RKO (cell line): Measurements from ENCODE around the gene SIDT2.

Experiments used
- DNase-seq: peaks from one replicate; pipeline ENCODE4 v3.0.0-alpha.2; 2016; ENCODE audit warnings: low spot score

Gene SIDT2

GRCh38 chr11:117189191-117189940 is 10.8 kb downstream of the SIDT2 start:
- DNase-seq = no peak

DNA sequence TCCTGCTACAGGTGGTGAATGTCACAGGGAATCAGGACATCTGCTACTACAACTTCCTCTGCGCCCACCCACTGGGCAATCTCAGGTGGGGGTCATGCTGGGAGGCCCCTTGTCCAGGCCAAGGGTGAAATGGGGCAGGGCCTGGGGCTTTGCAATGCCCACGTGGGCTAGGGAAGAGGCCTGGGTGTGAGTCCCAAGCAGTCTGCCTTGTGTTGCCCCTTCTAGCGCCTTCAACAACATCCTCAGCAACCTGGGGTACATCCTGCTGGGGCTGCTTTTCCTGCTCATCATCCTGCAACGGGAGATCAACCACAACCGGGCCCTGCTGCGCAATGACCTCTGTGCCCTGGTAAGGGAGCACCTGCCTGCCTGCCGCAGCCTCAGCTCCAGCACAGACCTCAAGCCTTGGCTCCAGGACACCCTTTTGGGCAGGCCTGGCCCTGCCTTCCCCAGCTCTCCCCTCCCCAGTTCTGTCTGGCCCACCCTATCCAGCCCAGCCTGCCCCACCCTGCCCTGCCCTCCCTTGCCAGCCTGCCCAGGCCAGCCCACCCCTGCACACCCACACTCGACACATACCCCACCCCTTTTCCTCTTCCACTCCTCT is 11.5 kb downstream of the SIDT2 start:
- DNase-seq = no peak

DNA sequence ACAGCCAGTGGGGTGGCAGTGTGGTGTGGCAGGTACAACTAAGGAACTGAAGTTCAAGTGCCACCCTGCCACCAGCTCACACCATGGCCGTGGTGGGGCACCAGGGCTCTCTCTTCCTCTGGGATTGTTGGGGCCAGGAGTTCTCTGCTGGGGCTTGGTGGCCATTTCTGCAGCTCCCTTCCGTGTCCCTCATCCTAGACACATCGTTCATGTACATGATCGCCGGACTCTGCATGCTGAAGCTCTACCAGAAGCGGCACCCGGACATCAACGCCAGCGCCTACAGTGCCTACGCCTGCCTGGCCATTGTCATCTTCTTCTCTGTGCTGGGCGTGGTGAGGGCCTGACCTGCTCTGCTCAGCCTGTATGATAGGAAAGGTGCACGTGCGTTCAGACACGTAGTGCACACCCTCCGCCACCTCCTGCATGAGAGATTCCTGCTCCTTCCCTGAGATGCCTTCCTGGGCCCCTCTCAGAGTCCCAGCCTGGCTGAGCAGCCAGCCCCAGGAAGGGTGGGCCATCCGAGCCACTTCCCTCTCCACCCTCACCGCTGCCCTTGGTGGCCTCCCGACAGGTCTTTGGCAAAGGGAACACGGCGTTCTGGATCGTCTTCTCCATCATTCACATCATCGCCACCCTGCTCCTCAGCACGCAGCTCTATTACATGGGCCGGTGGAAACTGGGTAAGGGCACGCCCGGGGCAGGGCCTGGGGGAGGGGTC is 13.3 kb downstream of the SIDT2 start:
- no peak for DNase-seq

GRCh38 chr11:117192401-117192875 is 13.9 kb downstream of the SIDT2 start:
- DNase-seq = no peak

GRCh38 chr11:117193130-117194020 is 14.8 kb downstream of the SIDT2 start:
- no peak for DNase-seq

- DNase-seq = no peak
These were observed 15.7 kb downstream of the SIDT2 start for GRCh38 chr11:117194267-117194666.

GRCh38 chr11:117195258-117195657 is 16.7 kb downstream of the SIDT2 start:
- DNase-seq = no peak

GRCh38 chr11:117195761-117196160 is 17.2 kb downstream of the SIDT2 start:
- no peak for DNase-seq

DNA sequence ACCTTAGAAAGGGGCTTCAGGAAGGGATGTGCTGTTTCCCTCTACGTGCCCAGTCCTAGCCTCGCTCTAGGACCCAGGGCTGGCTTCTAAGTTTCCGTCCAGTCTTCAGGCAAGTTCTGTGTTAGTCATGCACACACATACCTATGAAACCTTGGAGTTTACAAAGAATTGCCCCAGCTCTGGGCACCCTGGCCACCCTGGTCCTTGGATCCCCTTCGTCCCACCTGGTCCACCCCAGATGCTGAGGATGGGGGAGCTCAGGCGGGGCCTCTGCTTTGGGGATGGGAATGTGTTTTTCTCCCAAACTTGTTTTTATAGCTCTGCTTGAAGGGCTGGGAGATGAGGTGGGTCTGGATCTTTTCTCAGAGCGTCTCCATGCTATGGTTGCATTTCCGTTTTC is 18.5 kb downstream of the SIDT2 start:
- no peak for DNase-seq

DNA sequence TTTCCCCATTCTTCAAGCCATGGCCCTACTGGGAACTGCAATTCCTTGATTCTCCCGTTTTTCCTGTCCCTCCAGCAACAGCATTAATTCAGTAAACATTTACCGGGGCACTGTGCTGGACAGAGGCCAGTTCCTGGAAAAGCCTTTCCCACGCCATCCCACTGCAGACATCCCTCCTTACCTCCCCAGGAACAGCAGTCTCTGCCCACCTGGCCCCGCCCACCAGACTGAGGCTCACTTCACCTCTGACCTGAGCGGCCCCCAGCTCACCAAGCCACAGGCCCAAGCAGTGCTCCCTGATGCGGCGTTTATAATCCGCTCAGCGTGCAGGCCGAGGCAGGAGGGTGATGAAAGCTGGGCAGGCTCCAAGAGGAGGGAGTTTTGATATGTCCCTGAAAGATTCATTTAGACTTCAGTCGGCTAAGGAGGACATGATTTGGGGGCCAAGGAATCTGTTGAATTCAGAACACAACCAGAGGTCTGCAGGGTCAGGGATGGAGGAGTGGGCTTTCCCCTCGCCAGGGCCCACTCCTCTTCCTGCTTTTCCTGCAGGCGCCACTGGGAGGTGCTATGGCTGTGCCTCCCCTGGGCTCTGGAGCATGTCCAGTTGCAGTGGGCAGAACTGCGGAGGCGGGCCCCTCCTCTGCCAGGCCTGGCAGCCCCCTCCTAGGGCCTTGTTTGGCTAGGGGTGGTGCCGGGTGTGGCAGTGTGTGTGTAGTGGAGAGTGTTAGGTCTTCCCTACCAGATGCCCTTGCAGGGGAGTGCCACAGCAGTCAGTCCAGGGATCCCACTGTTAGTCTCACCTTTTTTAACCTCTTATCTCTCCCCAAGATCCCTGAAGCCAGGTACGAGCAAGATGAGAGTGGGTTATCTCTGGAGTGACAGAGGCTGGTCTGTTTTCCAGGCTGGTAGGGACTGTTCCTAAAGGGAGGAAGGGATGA is 19.2 kb downstream of the SIDT2 start:
- DNase-seq = no peak

- DNase-seq = no peak
These were observed 20.1 kb downstream of the SIDT2 start for GRCh38 chr11:117198613-117199012.

DNA sequence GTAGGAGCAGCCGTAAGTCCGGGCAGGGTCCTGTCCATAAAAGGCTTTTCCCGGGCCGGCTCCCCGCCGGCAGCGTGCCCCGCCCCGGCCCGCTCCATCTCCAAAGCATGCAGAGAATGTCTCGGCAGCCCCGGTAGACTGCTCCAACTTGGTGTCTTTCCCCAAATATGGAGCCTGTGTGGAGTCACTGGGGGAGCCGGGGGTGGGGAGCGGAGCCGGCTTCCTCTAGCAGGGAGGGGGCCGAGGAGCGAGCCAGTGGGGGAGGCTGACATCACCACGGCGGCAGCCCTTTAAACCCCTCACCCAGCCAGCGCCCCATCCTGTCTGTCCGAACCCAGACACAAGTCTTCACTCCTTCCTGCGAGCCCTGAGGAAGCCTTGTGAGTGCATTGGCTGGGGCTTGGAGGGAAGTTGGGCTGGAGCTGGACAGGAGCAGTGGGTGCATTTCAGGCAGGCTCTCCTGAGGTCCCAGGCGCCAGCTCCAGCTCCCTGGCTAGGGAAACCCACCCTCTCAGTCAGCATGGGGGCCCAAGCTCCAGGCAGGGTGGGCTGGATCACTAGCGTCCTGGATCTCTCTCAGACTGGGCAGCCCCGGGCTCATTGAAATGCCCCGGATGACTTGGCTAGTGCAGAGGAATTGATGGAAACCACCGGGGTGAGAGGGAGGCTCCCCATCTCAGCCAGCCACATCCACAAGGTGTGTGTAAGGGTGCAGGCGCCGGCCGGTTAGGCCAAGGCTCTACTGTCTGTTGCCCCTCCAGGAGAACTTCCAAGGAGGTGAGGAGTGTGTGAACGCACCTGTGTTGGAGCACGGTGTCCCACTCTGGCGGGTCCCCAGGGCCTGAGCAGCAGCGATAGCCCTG is 20.7 kb downstream of the SIDT2 start, which contains the start of gene TAGLN:
TSS of gene TAGLN (plus strand) at position 318 of the 863 bp plus-strand sequence. CDS start 3,644 bp downstream, outside the sequence.
- peak; percentile 72 for DNase-seq

DNA sequence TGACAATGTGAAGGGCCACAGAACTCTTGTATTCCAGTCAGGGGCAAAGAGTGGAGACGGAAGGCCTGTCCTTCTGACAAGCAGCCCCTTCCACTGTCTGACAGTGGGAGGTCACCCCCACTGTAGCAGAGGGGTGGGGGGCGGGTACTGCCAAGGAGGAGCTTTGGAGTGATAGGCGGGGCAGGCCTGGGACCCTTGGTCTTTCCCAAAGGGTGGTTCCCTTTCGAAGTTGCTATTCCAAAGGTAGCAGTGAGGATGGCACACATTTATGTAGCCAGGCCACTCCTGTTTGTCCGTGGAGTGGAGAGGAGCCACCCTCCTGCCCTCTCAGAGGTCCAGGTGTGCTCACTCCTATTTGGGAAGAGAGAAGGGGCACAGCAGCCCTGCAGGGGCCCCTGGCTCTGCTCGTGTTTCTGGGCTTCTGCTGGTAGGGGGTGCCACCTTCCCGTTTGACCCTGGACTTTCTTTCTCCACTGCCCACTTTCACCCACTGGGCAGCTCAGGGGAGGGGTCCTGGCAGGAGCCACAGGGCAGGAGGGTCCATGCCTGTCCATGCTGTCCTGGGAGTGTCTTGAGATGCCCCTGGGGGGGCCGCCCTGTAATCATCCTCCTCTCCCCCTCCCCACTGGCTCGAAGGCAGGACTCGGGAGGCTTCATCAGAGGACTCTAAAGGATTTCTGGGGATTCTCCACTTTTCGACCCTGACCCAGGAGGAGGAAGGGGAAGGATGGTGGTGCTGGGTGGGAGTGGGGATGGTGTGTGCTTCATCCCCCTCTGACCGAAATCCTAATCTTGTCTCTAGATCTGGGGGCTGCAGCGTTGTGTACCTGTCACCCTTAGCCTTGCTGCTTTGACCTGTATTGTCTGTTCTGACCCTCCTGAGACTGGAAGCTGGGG is 21.6 kb downstream of the SIDT2 start:
- no peak for DNase-seq

GRCh38 chr11:117200813-117201657 is 22.5 kb downstream of the SIDT2 start:
- no peak for DNase-seq

DNA sequence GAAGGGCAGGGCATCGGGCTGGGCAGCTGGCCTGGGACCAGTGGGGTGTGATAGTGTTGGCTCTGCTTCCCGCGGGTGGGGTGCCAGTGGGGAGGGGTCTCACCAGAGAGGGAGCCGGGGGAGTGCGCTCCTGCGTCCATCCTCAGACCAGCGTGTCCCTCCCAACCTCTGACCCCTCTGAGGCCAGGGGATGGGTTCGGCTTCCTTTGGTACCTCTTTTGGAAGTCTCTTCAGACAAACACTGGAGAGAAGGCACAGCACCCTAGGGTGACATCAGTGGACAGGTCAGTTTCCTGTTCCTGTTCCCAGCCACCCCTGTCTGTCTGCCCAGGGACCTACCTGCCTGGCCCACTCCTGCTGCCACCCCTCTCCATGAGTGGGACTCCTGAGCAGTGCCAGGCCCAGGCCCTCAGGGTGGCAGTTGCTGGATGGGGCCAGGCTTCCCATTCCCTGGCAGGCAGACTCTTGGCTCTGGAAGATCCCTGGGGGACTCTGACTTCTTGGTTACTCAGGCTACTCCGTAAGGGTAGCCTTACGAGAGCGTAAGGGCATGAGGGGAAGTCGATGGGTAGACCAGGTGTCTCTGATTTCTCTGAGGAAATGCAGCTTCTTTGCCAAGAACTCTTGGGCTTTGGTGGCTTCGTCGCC is 23.2 kb downstream of the SIDT2 start:
- no peak for DNase-seq

DNA sequence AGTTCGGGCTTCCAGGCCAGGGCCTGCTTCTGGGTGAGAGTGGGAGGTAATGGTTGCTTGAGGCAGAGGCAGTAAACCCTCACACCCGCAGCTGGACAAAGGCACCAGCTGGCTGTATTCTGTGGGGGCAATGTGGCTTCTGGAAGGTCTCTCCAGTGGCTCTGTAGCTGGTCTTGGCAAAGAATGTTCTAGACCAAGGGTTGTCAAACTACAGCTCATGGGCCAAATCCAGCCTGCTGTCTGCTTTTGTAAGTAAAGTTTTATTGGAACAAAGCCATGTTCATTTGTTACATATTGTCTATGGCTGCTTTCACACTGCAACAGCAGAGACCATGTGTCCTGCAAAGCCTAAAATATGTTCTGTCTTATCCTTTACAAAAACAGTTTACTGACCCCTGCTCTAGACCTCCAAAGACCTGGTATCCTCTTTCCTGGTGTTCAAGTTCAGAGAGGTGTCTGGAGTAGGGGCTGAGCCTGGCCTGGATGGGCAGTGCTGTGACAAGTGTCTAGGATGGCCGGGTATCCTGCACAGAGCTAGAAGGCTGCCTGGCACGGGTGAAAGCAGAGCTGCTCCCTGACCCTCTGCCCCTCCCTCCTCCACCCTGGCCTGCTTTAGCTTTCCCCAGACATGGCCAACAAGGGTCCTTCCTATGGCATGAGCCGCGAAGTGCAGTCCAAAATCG is 24.0 kb downstream of the SIDT2 start:
- DNase-seq = no peak

DNA sequence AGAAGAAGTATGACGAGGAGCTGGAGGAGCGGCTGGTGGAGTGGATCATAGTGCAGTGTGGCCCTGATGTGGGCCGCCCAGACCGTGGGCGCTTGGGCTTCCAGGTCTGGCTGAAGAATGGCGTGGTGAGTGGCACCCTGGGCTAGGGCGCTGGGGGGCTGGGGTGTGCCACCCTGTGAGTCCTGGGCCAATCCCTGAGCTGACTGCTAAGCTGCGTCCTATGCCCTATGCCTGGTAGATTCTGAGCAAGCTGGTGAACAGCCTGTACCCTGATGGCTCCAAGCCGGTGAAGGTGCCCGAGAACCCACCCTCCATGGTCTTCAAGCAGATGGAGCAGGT is 24.5 kb downstream of the SIDT2 start:
- DNase-seq = no peak
